NCI-H146 treated with DMSO at 0.1 percent for 48 hours (cell line): ENCODE results near the gene SDC1.
"Not testable (repeated sequence)": the region's sequence is repeated elsewhere in the genome, so short reads cannot be mapped to it uniquely, and the experiment has no call there.

Source experiments
- DNase-seq: peaks from one replicate; lab custom pipeline; 2025; ENCODE audit not compliant: unreplicated experiment; lab: John Stamatoyannopoulos, UW

The SDC1 gene

GRCh38 chr2:20198796-20199632, 25.9 kb downstream of the SDC1 start:
- DNase-seq: no peak

GRCh38 chr2:20198001-20198400, 26.9 kb downstream of the SDC1 start:
- DNase-seq: no peak

- no peak for DNase-seq
Measured at GRCh38 chr2:20197192-20197591, 27.7 kb downstream of the SDC1 start.

- DNase-seq: no peak
Measured at GRCh38 chr2:20196657-20197161, 28.2 kb downstream of the SDC1 start.

GRCh38 chr2:20196053-20196656, 28.8 kb downstream of the SDC1 start:
- DNase-seq: no peak

- no peak for DNase-seq
Measured at GRCh38 chr2:20195431-20196033, 29.4 kb downstream of the SDC1 start.

- DNase-seq: not testable (repeated sequence)
Measured at GRCh38 chr2:20195016-20195411, 29.9 kb downstream of the SDC1 start.

- no peak for DNase-seq
Measured at GRCh38 chr2:20194097-20195015, 30.6 kb downstream of the SDC1 start.

- no peak for DNase-seq
Measured at GRCh38 chr2:20193185-20193584, 31.7 kb downstream of the SDC1 start.

- DNase-seq: no peak
Measured at GRCh38 chr2:20192781-20193180, 32.1 kb downstream of the SDC1 start.

- DNase-seq: no peak
Measured at GRCh38 chr2:20191714-20192569, 33.0 kb downstream of the SDC1 start.

GRCh38 chr2:20190876-20191713, 33.8 kb downstream of the SDC1 start:
- DNase-seq: no peak

- DNase-seq: no peak
Measured at GRCh38 chr2:20190170-20190569, 34.8 kb downstream of the SDC1 start.

- no peak for DNase-seq
Measured at GRCh38 chr2:20189299-20189931, 35.5 kb downstream of the SDC1 start.

- no peak for DNase-seq
Measured at GRCh38 chr2:20188851-20189250, 36.1 kb downstream of the SDC1 start.

- DNase-seq: no peak
Measured at GRCh38 chr2:20188201-20188600, 36.7 kb downstream of the SDC1 start.

- no peak for DNase-seq
Measured at GRCh38 chr2:20187331-20187730, 37.6 kb downstream of the SDC1 start.

- no peak for DNase-seq
Measured at GRCh38 chr2:20186855-20187187, 38.1 kb downstream of the SDC1 start.
